Activated B cell treated with CpG ODN at 0.5 μM for 24 hours (primary cell): Measurements from ENCODE around the gene GIPC2. TPM values are rescaled to one million over a fixed set of nuclear protein-coding genes. Genes with fewer than 3 reads are reported as not detected.
"Not testable (repeated sequence)": the region's sequence is repeated elsewhere in the genome, so short reads cannot be mapped to it uniquely, and the experiment has no call there.

ENCODE experiments used
- ATAC-seq: fragments of 200-7000 bp; cut with Tn5 transposase; one replicate; pipeline ENCODE4 v1.10.0; 2021; ENCODE audit warnings: low read depth, mild to moderate bottlenecking, moderate library complexity
- CTCF ChIA-PET: fragments of 350-600 bp; sonication (Branson Sonifier 250); formaldehyde crosslinking; loops from one replicate; lab custom pipeline; 2021; ENCODE audit warnings: antibody characterized with exemption; lab: Charles Lee
- POLR2A ChIA-PET: fragments of 350-600 bp; sonication (Branson Sonifier 250); formaldehyde crosslinking; loops from one replicate; lab custom pipeline; 2021; ENCODE audit warnings: antibody characterized with exemption; lab: Charles Lee
- DNase-seq: peaks from one replicate; pipeline ENCODE4 v3.0.0; 2022
- H3K27ac Mint-ChIP-seq: one replicate; pipeline ENCODE4 v1.8.0; 2020; ENCODE audit warnings: mixed read lengths
- H3K27me3 Mint-ChIP-seq: one replicate; pipeline ENCODE4 v1.8.0; 2021; ENCODE audit warnings: mixed read lengths
- H3K36me3 Mint-ChIP-seq: one replicate; pipeline ENCODE4 v1.8.0; 2021; ENCODE audit warnings: low read depth, mixed read lengths
- H3K4me1 Mint-ChIP-seq: one replicate; pipeline ENCODE4 v1.8.0; 2021; ENCODE audit warnings: mixed read lengths
- H3K4me3 Mint-ChIP-seq: one replicate; pipeline ENCODE4 v1.8.0; 2020; ENCODE audit warnings: mild to moderate bottlenecking, mixed read lengths
- H3K9me3 Mint-ChIP-seq: one replicate; pipeline ENCODE4 v1.8.0; 2020; ENCODE audit warnings: mixed read lengths
- intact Hi-C: fragments of 100-400 bp; cut with micrococcal nuclease; formaldehyde crosslinking; loops from one replicate; pipeline ENCODE4 v1.15.1; 2024
- total RNA-seq: library from RNA; stranded (reverse); gene quantifications from 2 replicates; pipeline ENCODE4 v1.2.3, GENCODE V29; 2022
- TF ChIP-seq, protein P1 (sequence below): fragments of 200-600 bp; IDR thresholded peaks from one replicate; pipeline ENCODE4 v1.8.0; 2022; ENCODE audit warnings: antibody characterized with exemption, mild to moderate bottlenecking

GIPC2 gene
- total RNA-seq, 1 donor from 2014 or later: not detected

DNA sequence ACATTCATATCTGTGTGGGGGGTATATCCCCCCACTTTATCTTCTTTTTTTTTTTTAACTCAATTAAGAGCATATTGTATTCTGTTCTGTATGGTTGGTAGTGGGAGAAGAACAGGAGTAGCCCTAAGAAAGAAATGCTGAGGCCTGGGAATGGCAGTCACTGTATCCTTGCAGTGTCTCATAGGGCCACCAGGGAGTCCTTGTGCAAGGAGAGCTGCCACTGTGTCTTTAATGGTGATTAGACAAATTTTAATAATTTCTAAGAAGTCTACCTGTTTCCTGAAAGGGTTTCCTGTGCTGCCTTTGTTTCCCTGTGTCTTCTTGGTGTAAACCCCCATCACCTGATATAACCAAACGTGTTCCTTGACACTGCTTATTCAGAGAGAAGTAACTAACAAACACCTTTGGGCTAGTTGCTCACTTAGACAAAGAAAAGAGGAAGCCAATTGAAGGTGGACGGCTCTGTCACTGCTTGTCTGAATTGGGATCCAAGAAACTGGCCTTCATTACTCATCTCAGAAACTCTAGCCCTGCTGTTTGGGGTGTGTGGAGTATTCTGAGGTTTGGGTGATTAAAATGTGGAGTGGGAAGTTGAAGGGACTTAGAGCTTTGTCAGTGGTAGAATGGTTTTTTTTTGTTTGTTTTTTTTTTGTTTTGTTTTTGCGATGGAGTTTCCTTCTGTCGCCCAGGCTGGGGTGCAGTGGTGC, 15.2 kb downstream of the GIPC2 start:
- ATAC-seq (no peak), DNase-seq (no peak)
- CTCF ChIA-PET: no interaction called here
- TF ChIP-seq, protein P1, sequence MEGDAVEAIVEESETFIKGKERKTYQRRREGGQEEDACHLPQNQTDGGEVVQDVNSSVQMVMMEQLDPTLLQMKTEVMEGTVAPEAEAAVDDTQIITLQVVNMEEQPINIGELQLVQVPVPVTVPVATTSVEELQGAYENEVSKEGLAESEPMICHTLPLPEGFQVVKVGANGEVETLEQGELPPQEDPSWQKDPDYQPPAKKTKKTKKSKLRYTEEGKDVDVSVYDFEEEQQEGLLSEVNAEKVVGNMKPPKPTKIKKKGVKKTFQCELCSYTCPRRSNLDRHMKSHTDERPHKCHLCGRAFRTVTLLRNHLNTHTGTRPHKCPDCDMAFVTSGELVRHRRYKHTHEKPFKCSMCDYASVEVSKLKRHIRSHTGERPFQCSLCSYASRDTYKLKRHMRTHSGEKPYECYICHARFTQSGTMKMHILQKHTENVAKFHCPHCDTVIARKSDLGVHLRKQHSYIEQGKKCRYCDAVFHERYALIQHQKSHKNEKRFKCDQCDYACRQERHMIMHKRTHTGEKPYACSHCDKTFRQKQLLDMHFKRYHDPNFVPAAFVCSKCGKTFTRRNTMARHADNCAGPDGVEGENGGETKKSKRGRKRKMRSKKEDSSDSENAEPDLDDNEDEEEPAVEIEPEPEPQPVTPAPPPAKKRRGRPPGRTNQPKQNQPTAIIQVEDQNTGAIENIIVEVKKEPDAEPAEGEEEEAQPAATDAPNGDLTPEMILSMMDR: no peak
- Mint-ChIP-seq H3K4me3 (no peak overlapping the region), H3K9me3 (no peaks in the 10 kb centered on the region), H3K27me3 (peaks cover 9% of the 10 kb centered on the region), H3K36me3 (no peaks in the 10 kb centered on the region), H3K4me1 (no peaks in the 10 kb centered on the region), H3K27ac (no peak overlapping the region)
- POLR2A ChIA-PET: no interaction called here
- intact Hi-C loops: no loop called here

DNA sequence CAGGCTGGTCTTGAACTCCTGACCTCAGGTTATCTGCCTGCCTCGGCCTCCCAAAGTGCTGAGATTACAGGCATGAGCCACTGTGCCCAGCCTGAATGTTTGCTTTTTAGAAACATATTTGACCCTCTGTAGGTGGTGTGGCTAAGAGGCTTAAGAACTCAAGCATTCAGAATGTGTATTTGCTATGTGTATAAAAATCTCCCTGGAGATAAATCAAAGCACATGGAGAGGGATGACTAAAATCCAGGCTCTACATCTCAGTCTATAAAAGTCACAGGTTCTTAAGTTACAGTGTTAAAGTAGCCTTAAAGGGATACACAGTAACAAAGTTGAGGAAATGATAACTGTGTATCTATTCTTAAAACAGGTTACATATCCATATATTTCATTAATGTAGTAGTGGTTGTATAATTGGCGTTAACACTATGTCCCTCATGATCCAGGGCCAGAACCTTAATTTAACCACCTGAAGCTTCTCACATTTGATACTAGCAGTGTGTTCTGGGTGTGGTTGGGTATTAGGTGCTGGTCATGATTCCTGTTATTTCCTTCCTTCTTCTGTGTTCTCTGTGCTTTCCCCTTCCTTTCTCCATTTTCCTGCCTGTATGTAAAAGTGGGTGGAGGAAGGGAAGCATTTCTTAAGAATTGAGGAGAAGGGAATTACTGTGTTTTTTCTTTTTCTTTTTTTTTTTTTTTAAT, 16.2 kb downstream of the GIPC2 start:
- ChIA-PET POLR2A (no interaction called here), CTCF (no interaction called here)
- intact Hi-C loops: no loop called here
- ATAC-seq (no peak), DNase-seq (no peak)
- Mint-ChIP-seq H3K4me1 (no peaks in the 10 kb centered on the region), H3K36me3 (no peaks in the 10 kb centered on the region), H3K4me3 (no peak overlapping the region), H3K27me3 (peaks cover 9% of the 10 kb centered on the region), H3K9me3 (no peaks in the 10 kb centered on the region), H3K27ac (no peak overlapping the region)
- TF ChIP-seq, protein P1: no peak

DNA sequence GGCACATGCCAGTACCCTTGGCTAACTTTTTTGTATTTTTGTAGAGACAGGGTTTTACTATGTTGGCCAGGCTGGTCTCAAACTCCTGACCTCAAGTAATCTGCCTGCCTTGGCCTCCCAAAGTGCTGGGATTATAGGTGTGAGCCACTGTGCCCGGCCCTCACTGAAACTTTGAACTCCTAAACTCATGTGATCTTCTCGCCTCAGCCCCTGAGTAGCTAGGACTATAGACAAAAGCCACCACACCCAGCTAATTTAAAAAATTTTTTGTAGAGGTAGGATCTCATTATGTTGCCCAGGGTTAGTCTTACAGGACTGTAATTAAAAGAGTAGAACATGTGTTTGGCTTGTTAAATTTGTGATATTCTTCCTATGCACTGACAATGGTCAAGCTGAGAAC, 19.1 kb downstream of the GIPC2 start:
- CTCF ChIA-PET, POLR2A ChIA-PET, DNase-seq, H3K9me3 Mint-ChIP-seq, H3K4me1 Mint-ChIP-seq, H3K36me3 Mint-ChIP-seq, H3K4me3 Mint-ChIP-seq, H3K27ac Mint-ChIP-seq, intact Hi-C loops, ATAC-seq: not testable (repeated sequence)
- peaks cover 14% of the 10 kb centered on the region for H3K27me3 Mint-ChIP-seq

DNA sequence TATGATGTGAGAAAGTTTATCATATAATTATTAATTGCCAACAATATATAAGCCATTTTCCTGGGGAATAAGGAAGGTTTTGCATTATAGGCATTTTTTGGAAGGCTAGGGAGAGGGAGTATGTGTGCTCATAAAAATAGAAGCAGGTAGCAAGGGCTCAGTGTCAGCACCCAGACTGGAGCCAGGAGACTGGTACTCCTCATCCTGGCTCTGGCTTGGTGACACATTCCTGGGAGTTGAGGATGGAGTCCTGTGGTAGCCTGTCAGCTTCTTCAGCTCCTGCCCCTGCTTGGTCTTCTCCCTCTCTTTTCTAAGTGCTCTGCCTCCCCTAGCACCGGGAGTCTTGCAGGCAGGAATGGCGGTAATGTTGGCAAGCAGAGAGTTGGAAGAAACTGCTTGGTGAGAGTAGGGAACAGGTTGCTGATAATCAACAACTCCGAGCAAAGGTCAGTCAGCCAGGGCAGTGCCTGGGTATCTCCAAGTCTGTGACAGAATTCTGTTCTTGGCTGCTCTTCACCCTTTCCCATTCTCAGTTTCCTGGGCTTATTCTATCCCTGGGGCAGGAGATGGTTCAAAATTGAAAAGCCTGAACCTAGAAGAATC, 23.0 kb downstream of the GIPC2 start:
- Mint-ChIP-seq H3K36me3 (no peaks in the 10 kb centered on the region), H3K4me1 (no peaks in the 10 kb centered on the region), H3K4me3 (no peak overlapping the region), H3K9me3 (no peaks in the 10 kb centered on the region), H3K27me3 (peaks cover 18% of the 10 kb centered on the region), H3K27ac (no peak overlapping the region)
- ATAC-seq (no peak), DNase-seq (no peak)
- POLR2A ChIA-PET: no interaction called here
- CTCF ChIA-PET: no interaction called here
- intact Hi-C loops: no loop called here
- TF ChIP-seq, protein P1: no peak

DNA sequence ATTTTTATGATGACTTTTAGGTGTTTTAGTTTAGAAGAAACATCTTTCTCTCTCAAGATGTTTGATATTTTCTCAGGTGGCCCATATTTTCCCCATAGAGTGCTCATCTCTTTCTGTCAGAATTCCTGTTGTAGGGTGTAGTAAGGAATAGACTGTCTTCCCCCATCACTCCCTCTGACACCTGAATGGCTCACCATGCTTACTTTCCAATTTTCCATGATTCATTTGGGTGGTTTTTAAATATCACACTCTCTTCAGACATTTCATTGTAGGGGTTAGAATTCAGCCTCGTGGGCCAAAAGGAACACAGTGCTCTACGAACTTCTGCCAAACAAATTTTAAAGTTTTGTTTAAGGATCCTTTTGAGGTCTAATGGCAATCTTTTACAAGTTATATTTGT, 24.0 kb downstream of the GIPC2 start:
- Mint-ChIP-seq H3K4me3 (no peak overlapping the region), H3K27me3 (peaks cover 18% of the 10 kb centered on the region), H3K27ac (no peak overlapping the region), H3K4me1 (no peaks in the 10 kb centered on the region), H3K9me3 (no peaks in the 10 kb centered on the region), H3K36me3 (no peaks in the 10 kb centered on the region)
- ATAC-seq: no peak
- ChIA-PET POLR2A (no interaction called here), CTCF (no interaction called here)
- DNase-seq: no peak
- TF ChIP-seq, protein P1: no peak
- intact Hi-C loops: no loop called here
